Smooth muscle cell (in vitro differentiated cells): ENCODE data around the gene NTM. TPM values are rescaled to one million over a fixed set of nuclear protein-coding genes. Genes with fewer than 3 reads are reported as not detected.
A peak's percentile ranks its signal among the peaks of the same experiment; 100 is the strongest.

Experiments used
- DNase-seq: peaks from one replicate; lab custom pipeline; 2025; ENCODE audit not compliant: unreplicated experiment; lab: John Stamatoyannopoulos, UW
- H2AFZ ChIP-seq: fragments of 200-600 bp; sonication (generic); 2 replicates; pipeline ENCODE4 v1.6.0; 2016; ENCODE audit warnings: antibody characterized with exemption, low read depth, mild to moderate bottlenecking
- H3F3A ChIP-seq: fragments of 200-600 bp; sonication (generic); 2 replicates; pipeline ENCODE4 v1.6.0; 2017; ENCODE audit warnings: antibody characterized with exemption, low read depth
- H3K27ac ChIP-seq: fragments of 200-600 bp; sonication (generic); 2 replicates; pipeline ENCODE4 v1.5.1; 2016; ENCODE audit warnings: low read depth, mild to moderate bottlenecking
- H3K27me3 ChIP-seq: fragments of 200-600 bp; sonication (generic); 2 replicates; pipeline ENCODE4 v1.6.1; 2016; ENCODE audit warnings: low read depth, mild to moderate bottlenecking
- H3K36me3 ChIP-seq: fragments of 200-600 bp; sonication (generic); 2 replicates; pipeline ENCODE4 v1.5.1; 2016; ENCODE audit warnings: low read depth
- H3K4me1 ChIP-seq: fragments of 200-600 bp; sonication (generic); 2 replicates; pipeline ENCODE4 v1.5.1; 2016; ENCODE audit warnings: low read depth
- H3K4me2 ChIP-seq: fragments of 200-600 bp; sonication (generic); 2 replicates; pipeline ENCODE4 v1.6.0; 2016; ENCODE audit warnings: mild to moderate bottlenecking
- H3K4me3 ChIP-seq: fragments of 200-600 bp; sonication (generic); 2 replicates; pipeline ENCODE4 v1.5.1; 2016; ENCODE audit warnings: mild to moderate bottlenecking
- H3K79me2 ChIP-seq: fragments of 200-600 bp; sonication (generic); 2 replicates; pipeline ENCODE4 v1.6.0; 2016; ENCODE audit warnings: low read depth, mild to moderate bottlenecking
- H3K9ac ChIP-seq: fragments of 200-600 bp; sonication (generic); 2 replicates; pipeline ENCODE4 v1.6.0; 2016; ENCODE audit warnings: low read depth
- H3K9me3 ChIP-seq: fragments of 200-600 bp; sonication (generic); replicated peaks from 2 replicates; pipeline ENCODE4 v1.5.1; 2016; ENCODE audit warnings: low read depth
- H4K20me1 ChIP-seq: fragments of 200-600 bp; sonication (generic); 2 replicates; pipeline ENCODE4 v1.6.0; 2016; ENCODE audit warnings: low read depth
- CTCF ChIP-seq: fragments of 200-600 bp; sonication (generic); IDR thresholded peaks from 2 replicates; pipeline ENCODE4 v1.5.1; 2017; ENCODE audit warnings: borderline replicate concordance, mild to moderate bottlenecking, antibody characterized with exemption; ENCODE audit not compliant: insufficient read depth, poor library complexity, severe bottlenecking
- WGBS: methylation state at CpG from one replicate; pipeline ENCODE4 v1.1.7; 2016; ENCODE audit warnings: low lambda C conversion rate; 5-methylcytosine and 5-hydroxymethylcytosine counted together
- polyA plus RNA-seq: library from polyadenylated mRNA; unstranded; fragments of >200 nt; fragmentation: Nextera tagmentation; extraction: Ambion mirVana; gene quantifications from 2 replicates; pipeline ENCODE4 v1.2.1, GENCODE V29; 2016
- total RNA-seq: library from RNA; depleted of rRNA; stranded (reverse); fragments of >200 nt; gene quantifications from 2 replicates; pipeline ENCODE4 v1.2.3, GENCODE V29; 2014

NTM gene
- total and polyA plus RNA-seq, 2 experiments from 2014 or later, result 68.9 to 123 TPM

- TF ChIP-seq CTCF, result no peak
- H3K9me3 ChIP-seq, result no peaks in the 10 kb centered on the region
- no peaks in the 10 kb centered on the region for H3K36me3 ChIP-seq
- no peaks in the 10 kb centered on the region for H3F3A ChIP-seq
- H3K27ac ChIP-seq, result no peak overlapping the region
- peaks cover 5% of the 10 kb centered on the region for H3K27me3 ChIP-seq
- H3K4me3 ChIP-seq, result no peak overlapping the region
- H4K20me1 ChIP-seq, result no peaks in the 10 kb centered on the region
- no peak overlapping the region for H3K9ac ChIP-seq
- no peaks in the 10 kb centered on the region for H3K79me2 ChIP-seq
- WGBS, result 66% methylated on average over 4 of the region's 4 CpGs
- H3K4me1 ChIP-seq, result no peaks in the 10 kb centered on the region
- no peak overlapping the region for H3K4me2 ChIP-seq
- H2AFZ ChIP-seq, result no peak overlapping the region
- DNase-seq, result no peak
Observed at GRCh38 chr11:131600628-131601027, 230.2 kb downstream of the NTM start.

- Histone ChIP-seq H3F3A (no peaks in the 10 kb centered on the region), H3K4me3 (no peak overlapping the region), H2AFZ (no peak overlapping the region), H3K4me2 (no peak overlapping the region), H3K27me3 (no peaks in the 10 kb centered on the region), H3K9me3 (no peaks in the 10 kb centered on the region), H4K20me1 (no peaks in the 10 kb centered on the region), H3K36me3 (no peaks in the 10 kb centered on the region), H3K79me2 (no peaks in the 10 kb centered on the region), H3K4me1 (no peaks in the 10 kb centered on the region), H3K9ac (no peak overlapping the region), H3K27ac (no peak overlapping the region)
- no peak for DNase-seq
- no peak for TF ChIP-seq CTCF
Observed at GRCh38 chr11:131601586-131601985, 231.2 kb downstream of the NTM start.

- H3K4me2 ChIP-seq, result no peak overlapping the region
- 89% methylated on average over 2 of the region's 2 CpGs for WGBS
- no peak for DNase-seq
- H3K36me3 ChIP-seq, result no peaks in the 10 kb centered on the region
- H3K4me3 ChIP-seq, result no peak overlapping the region
- no peaks in the 10 kb centered on the region for H3K4me1 ChIP-seq
- H3F3A ChIP-seq, result no peaks in the 10 kb centered on the region
- no peaks in the 10 kb centered on the region for H4K20me1 ChIP-seq
- H3K27ac ChIP-seq, result no peak overlapping the region
- no peak for TF ChIP-seq CTCF
- H3K79me2 ChIP-seq, result no peaks in the 10 kb centered on the region
- no peak overlapping the region for H3K9ac ChIP-seq
- H2AFZ ChIP-seq, result no peak overlapping the region
- no peaks in the 10 kb centered on the region for H3K27me3 ChIP-seq
- no peaks in the 10 kb centered on the region for H3K9me3 ChIP-seq
Observed at GRCh38 chr11:131602431-131602830, 232.0 kb downstream of the NTM start.

GRCh38 chr11:131606811-131607335 lies 236.5 kb downstream of the NTM start:
- Histone ChIP-seq H3K4me2 (peak overlapping the region; percentile 19), H3K79me2 (no peaks in the 10 kb centered on the region), H3K27ac (no peak overlapping the region), H4K20me1 (no peaks in the 10 kb centered on the region), H3K9me3 (no peaks in the 10 kb centered on the region), H3F3A (peaks cover 9% of the 10 kb centered on the region), H2AFZ (no peak overlapping the region), H3K9ac (no peak overlapping the region), H3K36me3 (no peaks in the 10 kb centered on the region), H3K4me3 (no peak overlapping the region), H3K27me3 (peaks cover 3% of the 10 kb centered on the region), H3K4me1 (peaks cover 7% of the 10 kb centered on the region)
- 55% methylated on average over 6 of the region's 6 CpGs for WGBS
- DNase-seq, result no peak
- no peak for TF ChIP-seq CTCF
